HEK293 (cell line): ENCODE measurements around the gene SERTAD1.
A peak's percentile ranks its signal among the peaks of the same experiment; 100 is the strongest.
"Not testable (repeated sequence)": the region's sequence is repeated elsewhere in the genome, so short reads cannot be mapped to it uniquely, and the experiment has no call there.

ENCODE experiments used
- CTCF ChIA-PET: fragments of 350-600 bp; formaldehyde crosslinking; extraction: SDS; loops from one replicate; lab custom pipeline; 2021; ENCODE audit warnings: antibody characterized with exemption; lab: Yijun Ruan, JAX
- POLR2A ChIA-PET: fragments of 300-600 bp; formaldehyde crosslinking; extraction: SDS; loops from one replicate; lab custom pipeline; 2020; ENCODE audit warnings: antibody characterized with exemption, inconsistent platforms; lab: Yijun Ruan, JAX
- H3K27ac ChIP-seq: fragments of 200-500 bp; sonication (Bioruptor generic); 2 replicates; pipeline ENCODE4 v1.5.1; 2014; ENCODE audit warnings: low read depth, low read length, control low read depth, inconsistent platforms; ENCODE audit errors: extremely low read depth
- H3K36me3 ChIP-seq, 2 experiments: fragments of 200-500 bp in 1 of 2; sonication (Bioruptor generic) in 1 of 2; 1 replicate in 1 of 2; 2 replicates in 1 of 2; pipeline ENCODE4 v1.5.1; 2014 to 2017; ENCODE audit warnings: inconsistent platforms in 2 of 2, low read length in 2 of 2; ENCODE audit not compliant: control insufficient read depth in 2 of 2, insufficient read depth in 1 of 2
- H3K4me1 ChIP-seq: fragments of 200-500 bp; sonication (Bioruptor generic); 2 replicates; pipeline ENCODE4 v1.5.1; 2014; ENCODE audit warnings: mild to moderate bottlenecking, low read length, inconsistent platforms; ENCODE audit not compliant: control insufficient read depth, insufficient read depth
- H3K4me3 ChIP-seq: 2 replicates; pipeline ENCODE4 v1.5.1; 2011; ENCODE audit warnings: low read depth, mild to moderate bottlenecking, control low read depth, low read length, moderate library complexity
- H3K9me3 ChIP-seq: fragments of 200-500 bp; sonication (Bioruptor generic); 2 replicates; pipeline ENCODE4 v1.5.1; 2014; ENCODE audit warnings: low read depth, low read length, inconsistent platforms; ENCODE audit not compliant: control insufficient read depth, insufficient read depth
- FEZF1 ChIP-seq: fragments of 450-650 bp; formaldehyde crosslinking; IDR thresholded peaks from 2 replicates; pipeline ENCODE4 v1.5.1; 2016; ENCODE audit warnings: missing biosample characterization, missing genetic modification characterization
- GFI1B ChIP-seq: fragments of 450-650 bp; formaldehyde crosslinking; IDR thresholded peaks from 2 replicates; pipeline ENCODE4 v1.5.1; 2016; ENCODE audit warnings: missing biosample characterization, missing genetic modification characterization
- PBX3 ChIP-seq: sonication (generic); formaldehyde crosslinking; IDR thresholded peaks from 2 replicates; pipeline ENCODE4 v1.8.1; 2022; ENCODE audit warnings: mild to moderate bottlenecking, moderate library complexity, missing genetic modification reagents
- SP3 ChIP-seq: fragments of 450-650 bp; formaldehyde crosslinking; IDR thresholded peaks from 2 replicates; pipeline ENCODE4 v1.5.1; 2016; ENCODE audit warnings: missing biosample characterization, missing genetic modification characterization
- ZFP37 ChIP-seq: fragments of 450-650 bp; formaldehyde crosslinking; IDR thresholded peaks from 2 replicates; pipeline ENCODE4 v1.5.1; 2016; ENCODE audit warnings: missing biosample characterization, missing genetic modification characterization
- ZNF121 ChIP-seq: fragments of 450-650 bp; formaldehyde crosslinking; IDR thresholded peaks from 2 replicates; pipeline ENCODE4 v1.5.1; 2016; ENCODE audit warnings: missing biosample characterization, missing genetic modification characterization
- ZNF174 ChIP-seq: fragments of 450-650 bp; formaldehyde crosslinking; IDR thresholded peaks from 2 replicates; pipeline ENCODE4 v1.5.0; 2017; ENCODE audit warnings: missing biosample characterization, mild to moderate bottlenecking, missing genetic modification characterization
- ZNF19 ChIP-seq: fragments of 450-650 bp; formaldehyde crosslinking; IDR thresholded peaks from 2 replicates; pipeline ENCODE4; 2016; ENCODE audit warnings: missing biosample characterization, missing genetic modification characterization, low read depth
- ZNF239 ChIP-seq: fragments of 450-650 bp; formaldehyde crosslinking; IDR thresholded peaks from 2 replicates; pipeline ENCODE4 v1.5.1; 2016; ENCODE audit warnings: missing biosample characterization, missing genetic modification characterization
- ZNF292 ChIP-seq: fragments of 450-650 bp; formaldehyde crosslinking; IDR thresholded peaks from 2 replicates; pipeline ENCODE4 v1.5.1; 2016; ENCODE audit warnings: low read depth, missing biosample characterization, missing genetic modification characterization, borderline replicate concordance
- ZNF391 ChIP-seq: fragments of 450-650 bp; formaldehyde crosslinking; IDR thresholded peaks from 2 replicates; pipeline ENCODE4 v1.5.1; 2016; ENCODE audit warnings: low read depth, missing biosample characterization, missing genetic modification characterization, borderline replicate concordance
- ZNF394 ChIP-seq: fragments of 450-650 bp; formaldehyde crosslinking; IDR thresholded peaks from 2 replicates; pipeline ENCODE4 v1.5.1; 2016; ENCODE audit warnings: missing biosample characterization, missing genetic modification characterization, mild to moderate bottlenecking, moderate library complexity, borderline replicate concordance
- ZNF561 ChIP-seq: fragments of 450-650 bp; IDR thresholded peaks from 2 replicates; pipeline ENCODE4 v1.5.1; 2018; ENCODE audit warnings: missing biosample characterization, missing genetic modification characterization, borderline replicate concordance
- ZNF580 ChIP-seq: fragments of 450-650 bp; formaldehyde crosslinking; IDR thresholded peaks from 2 replicates; pipeline ENCODE4 v1.5.1; 2016; ENCODE audit warnings: missing biosample characterization, missing genetic modification characterization
- ZNF701 ChIP-seq: fragments of 450-650 bp; formaldehyde crosslinking; IDR thresholded peaks from 2 replicates; pipeline ENCODE4 v1.5.1; 2016; ENCODE audit warnings: missing biosample characterization, missing genetic modification characterization
- ZNF837 ChIP-seq: fragments of 450-650 bp; formaldehyde crosslinking; IDR thresholded peaks from 2 replicates; pipeline ENCODE4 v1.5.1; 2016; ENCODE audit warnings: missing biosample characterization, missing genetic modification characterization
- ZSCAN4 ChIP-seq: fragments of 450-650 bp; formaldehyde crosslinking; IDR thresholded peaks from 2 replicates; pipeline ENCODE4 v1.5.1; 2017; ENCODE audit warnings: missing biosample characterization, missing genetic modification characterization
- TF ChIP-seq, protein P1 (sequence below): fragments of 450-650 bp; formaldehyde crosslinking; IDR thresholded peaks from 2 replicates; pipeline ENCODE4 v1.5.1; 2016; ENCODE audit warnings: missing biosample characterization, missing genetic modification characterization
- TF ChIP-seq, protein P2 (sequence below): fragments of 450-650 bp; formaldehyde crosslinking; IDR thresholded peaks from 2 replicates; pipeline ENCODE4; 2016; ENCODE audit warnings: missing biosample characterization, missing genetic modification characterization

SERTAD1 gene

GRCh38 chr19:40408598-40408925 is 17.2 kb downstream of the SERTAD1 start:
- ChIA-PET POLR2A (interaction anchor here (1.2 to 1.8 kb wide), 2 partner anchors 18 to 34 kb away, joined by 4 to 6 read pairs; partner anchors contain the start of gene SERTAD1), CTCF (interaction anchor here (0.6 to 4.4 kb wide), 7 partner anchors 12 to 113 kb away, joined by 3 to 37 read pairs (median 4); partner anchors contain the start of gene SERTAD1)
- not testable (repeated sequence) for H3K4me3 ChIP-seq, H3K4me1 ChIP-seq, H3K9me3 ChIP-seq, H3K27ac ChIP-seq, H3K36me3 ChIP-seq
- TF ChIP-seq ZNF121 (tag by site-specific recombination) = peak; percentile 98
- TF ChIP-seq ZSCAN4 = peak; percentile 29

GRCh38 chr19:40407714-40408597 is 17.8 kb downstream of the SERTAD1 start:
- no peak overlapping the region for H3K4me3 ChIP-seq
- H3K9me3 ChIP-seq = no peaks in the 10 kb centered on the region
- no peak overlapping the region for H3K27ac ChIP-seq
- H3K36me3 ChIP-seq = no peaks in the 10 kb centered on the region
- TF ChIP-seq GFI1B (tag by site-specific recombination) (no peak), ZNF174 (no peak), PBX3 (no peak), ZNF561 (no peak), ZNF701 (no peak), ZFP37 (tag by site-specific recombination) (no peak), ZNF239 (tag by site-specific recombination) (no peak)
- H3K4me1 ChIP-seq = peaks cover 8% of the 10 kb centered on the region
- ChIA-PET POLR2A (interaction anchor here (1.1 to 2.4 kb wide), 3 partner anchors 13 to 35 kb away, joined by 3 to 7 read pairs (median 4); no protein-coding TSS in a partner anchor), CTCF (interaction anchor here (0.8 to 1.6 kb wide), 6 partner anchors 13 to 227 kb away, joined by 3 to 6 read pairs (median 4); partner anchors contain the start of gene SERTAD1)

DNA sequence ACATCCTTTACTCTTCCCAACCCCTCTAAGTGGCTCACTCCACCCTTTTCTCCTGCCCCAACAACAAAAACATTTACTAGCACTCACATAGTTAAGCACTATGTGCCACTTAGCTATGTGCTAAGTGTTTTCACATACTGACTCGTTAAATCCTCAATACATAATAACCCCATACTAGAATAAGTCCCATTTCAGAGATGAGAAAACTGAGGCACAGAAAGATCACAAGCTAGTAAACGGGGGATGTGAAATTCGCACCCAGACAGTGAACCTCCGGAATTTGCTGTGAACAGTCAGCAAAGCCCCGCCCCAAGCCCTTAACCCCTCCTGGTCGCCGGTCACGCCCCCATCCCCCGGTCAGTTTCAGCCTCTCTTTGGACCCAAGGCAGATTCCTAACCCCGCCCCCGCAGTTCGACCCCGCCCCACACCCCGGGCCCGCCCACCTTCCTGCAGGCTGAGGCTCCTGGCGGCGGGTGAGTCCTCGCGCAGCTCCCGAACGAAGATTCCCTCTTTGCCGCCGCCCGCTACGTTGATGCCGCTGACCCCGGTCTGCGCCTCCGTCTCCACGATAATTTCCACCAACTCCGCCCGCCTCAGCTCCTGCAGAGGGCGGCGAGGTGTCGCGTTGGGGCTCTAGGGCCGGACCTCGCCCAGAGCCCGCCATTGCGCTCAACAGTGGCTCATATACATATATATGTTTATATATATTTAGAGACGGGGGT is 22.4 kb downstream of the SERTAD1 start:
- Histone ChIP-seq H3K9me3 (no peaks in the 10 kb centered on the region), H3K4me3 (peak overlapping the region; percentile 50), H3K27ac (peak overlapping the region; percentile 80), H3K4me1 (peaks cover 9% of the 10 kb centered on the region), H3K36me3 (no peaks in the 10 kb centered on the region; a peak in 1 of 3 replicates)
- POLR2A ChIA-PET = interaction anchor here (0.5 to 2.7 kb wide), 20 partner anchors 9 to 1464 kb away, joined by 3 to 30 read pairs (median 4); partner anchors contain the start of genes BLVRB, C19orf47, PLD3 and PRX
- CTCF ChIA-PET = interaction anchor here (0.6 to 4.3 kb wide), 11 partner anchors 9 to 211 kb away, joined by 3 to 40 read pairs (median 4); partner anchors contain the start of gene BLVRB
- no peak for TF ChIP-seq FEZF1
- TF ChIP-seq, protein P1, sequence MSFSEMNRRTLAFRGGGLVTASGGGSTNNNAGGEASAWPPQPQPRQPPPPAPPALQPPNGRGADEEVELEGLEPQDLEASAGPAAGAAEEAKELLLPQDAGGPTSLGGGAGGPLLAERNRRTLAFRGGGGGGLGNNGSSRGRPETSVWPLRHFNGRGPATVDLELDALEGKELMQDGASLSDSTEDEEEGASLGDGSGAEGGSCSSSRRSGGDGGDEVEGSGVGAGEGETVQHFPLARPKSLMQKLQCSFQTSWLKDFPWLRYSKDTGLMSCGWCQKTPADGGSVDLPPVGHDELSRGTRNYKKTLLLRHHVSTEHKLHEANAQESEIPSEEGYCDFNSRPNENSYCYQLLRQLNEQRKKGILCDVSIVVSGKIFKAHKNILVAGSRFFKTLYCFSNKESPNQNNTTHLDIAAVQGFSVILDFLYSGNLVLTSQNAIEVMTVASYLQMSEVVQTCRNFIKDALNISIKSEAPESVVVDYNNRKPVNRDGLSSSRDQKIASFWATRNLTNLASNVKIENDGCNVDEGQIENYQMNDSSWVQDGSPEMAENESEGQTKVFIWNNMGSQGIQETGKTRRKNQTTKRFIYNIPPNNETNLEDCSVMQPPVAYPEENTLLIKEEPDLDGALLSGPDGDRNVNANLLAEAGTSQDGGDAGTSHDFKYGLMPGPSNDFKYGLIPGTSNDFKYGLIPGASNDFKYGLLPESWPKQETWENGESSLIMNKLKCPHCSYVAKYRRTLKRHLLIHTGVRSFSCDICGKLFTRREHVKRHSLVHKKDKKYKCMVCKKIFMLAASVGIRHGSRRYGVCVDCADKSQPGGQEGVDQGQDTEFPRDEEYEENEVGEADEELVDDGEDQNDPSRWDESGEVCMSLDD = 0 out of 2 replicates have a peak, but pooled peaks have one; percentile 35
- peak; percentile 46 for TF ChIP-seq ZSCAN4
- peak; percentile 98 for TF ChIP-seq ZNF580 (tag by site-specific recombination)
- TF ChIP-seq ZNF837 (tag by site-specific recombination) = no peak
- TF ChIP-seq, protein P2, sequence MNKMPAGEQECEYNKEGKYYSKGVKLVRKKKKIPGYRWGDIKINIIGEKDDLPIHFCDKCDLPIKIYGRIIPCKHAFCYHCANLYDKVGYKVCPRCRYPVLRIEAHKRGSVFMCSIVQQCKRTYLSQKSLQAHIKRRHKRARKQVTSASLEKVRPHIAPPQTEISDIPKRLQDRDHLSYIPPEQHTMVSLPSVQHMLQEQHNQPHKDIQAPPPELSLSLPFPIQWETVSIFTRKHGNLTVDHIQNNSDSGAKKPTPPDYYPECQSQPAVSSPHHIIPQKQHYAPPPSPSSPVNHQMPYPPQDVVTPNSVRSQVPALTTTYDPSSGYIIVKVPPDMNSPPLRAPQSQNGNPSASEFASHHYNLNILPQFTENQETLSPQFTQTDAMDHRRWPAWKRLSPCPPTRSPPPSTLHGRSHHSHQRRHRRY (tag by site-specific recombination) = no peak
- TF ChIP-seq ZNF19 = no peak
- peak; percentile 89; the same call in 1 of the 2 replicates for TF ChIP-seq ZNF391
- TF ChIP-seq ZNF292 (tag by site-specific recombination) = no peak
- TF ChIP-seq ZNF394 = 0 out of 2 replicates have a peak, but pooled peaks have one; percentile 23
- peak; percentile 88 for TF ChIP-seq SP3 (tag by site-specific recombination)
